ENCODE results near the gene RAI1.

The RAI1 gene

GRCh38 chr17:17722906-17723353, 41.7 kb downstream of the RAI1 start:
- H3K36me3 ChIP-seq = peaks cover 26% of the 10 kb centered on the region
- peaks cover 84% of the 10 kb centered on the region for H3K4me1 ChIP-seq
- H3K27me3 ChIP-seq = peaks cover 30% of the 10 kb centered on the region
- H3K9ac ChIP-seq = peak overlapping the region; percentile 78
- peak overlapping the region; percentile 87 for H3K4me2 ChIP-seq
- no peaks in the 10 kb centered on the region for H3K9me3 ChIP-seq
- peak overlapping the region; percentile 35; the same call in 1 of the 2 replicates for H3K27ac ChIP-seq
- peaks cover 90% of the 10 kb centered on the region for H4K20me1 ChIP-seq
- TF ChIP-seq Cebpa-rat (IDR thresholded peaks at IDR 0.05) = no peak
- peak overlapping the region; percentile 73 for H3K4me3 ChIP-seq

GRCh38 chr17:17723354-17724261, 42.4 kb downstream of the RAI1 start:
- H3K4me2 ChIP-seq = peak overlapping the region; percentile 87
- H3K4me1 ChIP-seq = peaks cover 84% of the 10 kb centered on the region
- peak overlapping the region; percentile 78 for H3K9ac ChIP-seq
- H3K4me3 ChIP-seq = peak overlapping the region; percentile 73
- H3K27ac ChIP-seq = peak overlapping the region; percentile 71
- TF ChIP-seq Cebpa-rat (IDR thresholded peaks at IDR 0.05) = no peak
- H3K27me3 ChIP-seq = peaks cover 30% of the 10 kb centered on the region
- peaks cover 90% of the 10 kb centered on the region for H4K20me1 ChIP-seq
- peaks cover 29% of the 10 kb centered on the region for H3K36me3 ChIP-seq
- H3K9me3 ChIP-seq = no peaks in the 10 kb centered on the region

GRCh38 chr17:17724307-17725010, 43.2 kb downstream of the RAI1 start:
- Histone ChIP-seq H3K9me3 (no peaks in the 10 kb centered on the region), H3K27ac (peak overlapping the region; percentile 71), H3K4me3 (peak overlapping the region; percentile 73), H3K36me3 (peaks cover 37% of the 10 kb centered on the region), H3K4me2 (peak overlapping the region; percentile 87), H3K4me1 (peaks cover 84% of the 10 kb centered on the region), H3K9ac (peak overlapping the region; percentile 78), H4K20me1 (peaks cover 90% of the 10 kb centered on the region), H3K27me3 (peaks cover 30% of the 10 kb centered on the region)
- no peak for TF ChIP-seq Cebpa-rat (IDR thresholded peaks at IDR 0.05)

- Histone ChIP-seq H3K4me1 (peaks cover 84% of the 10 kb centered on the region), H3K9me3 (no peaks in the 10 kb centered on the region), H3K9ac (peak overlapping the region; percentile 78), H4K20me1 (peaks cover 90% of the 10 kb centered on the region), H3K36me3 (peaks cover 36% of the 10 kb centered on the region), H3K27ac (peak overlapping the region; percentile 75), H3K27me3 (peaks cover 29% of the 10 kb centered on the region), H3K4me3 (peak overlapping the region; percentile 73), H3K4me2 (peak overlapping the region; percentile 87)
- no peak for TF ChIP-seq Cebpa-rat (IDR thresholded peaks at IDR 0.05)
Measured at GRCh38 chr17:17725011-17725751, 43.9 kb downstream of the RAI1 start.

GRCh38 chr17:17725752-17726457, 44.6 kb downstream of the RAI1 start:
- peak overlapping the region; percentile 73 for H3K4me3 ChIP-seq
- no peak for TF ChIP-seq Cebpa-rat (IDR thresholded peaks at IDR 0.05)
- H3K27ac ChIP-seq = peak overlapping the region; percentile 75
- peaks cover 90% of the 10 kb centered on the region for H4K20me1 ChIP-seq
- H3K4me2 ChIP-seq = peak overlapping the region; percentile 87
- peaks cover 36% of the 10 kb centered on the region for H3K36me3 ChIP-seq
- H3K4me1 ChIP-seq = peaks cover 84% of the 10 kb centered on the region
- peaks cover 22% of the 10 kb centered on the region for H3K27me3 ChIP-seq
- no peaks in the 10 kb centered on the region for H3K9me3 ChIP-seq
- peak overlapping the region; percentile 45 for H3K9ac ChIP-seq

- Histone ChIP-seq H3K4me1 (peaks cover 84% of the 10 kb centered on the region), H3K4me3 (peak overlapping the region; percentile 73; the same call in 1 of the 2 replicates), H3K9ac (peak overlapping the region; percentile 45), H4K20me1 (peaks cover 90% of the 10 kb centered on the region), H3K9me3 (no peaks in the 10 kb centered on the region), H3K27me3 (peaks cover 16% of the 10 kb centered on the region), H3K4me2 (peak overlapping the region; percentile 87), H3K27ac (peak overlapping the region; percentile 75), H3K36me3 (peaks cover 36% of the 10 kb centered on the region)
- TF ChIP-seq Cebpa-rat (IDR thresholded peaks at IDR 0.05) = no peak
Measured at GRCh38 chr17:17726458-17727060, 45.3 kb downstream of the RAI1 start.

GRCh38 chr17:17727111-17727659, 45.9 kb downstream of the RAI1 start:
- Histone ChIP-seq H3K4me2 (peak overlapping the region; percentile 87), H3K4me3 (peak overlapping the region; percentile 18; the same call in 1 of the 2 replicates), H3K9me3 (no peaks in the 10 kb centered on the region), H3K9ac (peak overlapping the region; percentile 50; the same call in 1 of the 2 replicates), H4K20me1 (peaks cover 90% of the 10 kb centered on the region), H3K27me3 (peaks cover 9% of the 10 kb centered on the region), H3K27ac (peak overlapping the region; percentile 59), H3K4me1 (peaks cover 84% of the 10 kb centered on the region), H3K36me3 (peaks cover 38% of the 10 kb centered on the region)
- TF ChIP-seq Cebpa-rat (IDR thresholded peaks at IDR 0.05) = no peak

DNA sequence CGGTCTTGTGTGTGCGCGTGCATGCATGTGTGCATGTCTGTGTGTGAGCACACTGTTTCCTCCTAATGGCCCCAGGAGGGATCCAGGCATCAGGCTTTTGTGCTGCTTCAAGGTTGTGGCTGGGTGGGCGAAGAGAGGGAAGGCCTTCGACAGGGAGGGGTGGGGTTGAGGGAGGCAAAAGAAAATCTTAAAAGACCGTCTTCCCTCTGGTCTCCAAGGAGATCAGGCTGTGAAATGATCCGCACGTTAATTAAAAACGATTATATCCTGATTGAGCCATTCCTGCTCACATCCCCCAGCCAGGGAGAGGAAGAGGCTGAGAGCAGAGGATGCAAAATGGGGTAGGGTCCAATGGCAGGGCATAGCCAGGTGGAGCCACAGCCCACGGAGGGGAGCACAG, 46.9 kb downstream of the RAI1 start:
- Histone ChIP-seq H3K4me3 (no peak overlapping the region), H3K27ac (peak overlapping the region; percentile 59), H3K4me2 (peak overlapping the region; percentile 87), H3K36me3 (peaks cover 48% of the 10 kb centered on the region), H3K9me3 (no peaks in the 10 kb centered on the region), H3K4me1 (peaks cover 84% of the 10 kb centered on the region), H4K20me1 (peaks cover 90% of the 10 kb centered on the region), H3K27me3 (no peaks in the 10 kb centered on the region; the same call in 1 of the 2 replicates), H3K9ac (peak overlapping the region; percentile 50; the same call in 1 of the 2 replicates)
- no peak for TF ChIP-seq Cebpa-rat (IDR thresholded peaks at IDR 0.05)

Data from BLaER1 (cell line).